ENCODE measurements around the gene ZC3H4.

The ZC3H4 gene

GRCh38 chr19:47028195-47028601 is 85.4 kb downstream of the ZC3H4 start:
- TF ChIP-seq, protein P1, sequence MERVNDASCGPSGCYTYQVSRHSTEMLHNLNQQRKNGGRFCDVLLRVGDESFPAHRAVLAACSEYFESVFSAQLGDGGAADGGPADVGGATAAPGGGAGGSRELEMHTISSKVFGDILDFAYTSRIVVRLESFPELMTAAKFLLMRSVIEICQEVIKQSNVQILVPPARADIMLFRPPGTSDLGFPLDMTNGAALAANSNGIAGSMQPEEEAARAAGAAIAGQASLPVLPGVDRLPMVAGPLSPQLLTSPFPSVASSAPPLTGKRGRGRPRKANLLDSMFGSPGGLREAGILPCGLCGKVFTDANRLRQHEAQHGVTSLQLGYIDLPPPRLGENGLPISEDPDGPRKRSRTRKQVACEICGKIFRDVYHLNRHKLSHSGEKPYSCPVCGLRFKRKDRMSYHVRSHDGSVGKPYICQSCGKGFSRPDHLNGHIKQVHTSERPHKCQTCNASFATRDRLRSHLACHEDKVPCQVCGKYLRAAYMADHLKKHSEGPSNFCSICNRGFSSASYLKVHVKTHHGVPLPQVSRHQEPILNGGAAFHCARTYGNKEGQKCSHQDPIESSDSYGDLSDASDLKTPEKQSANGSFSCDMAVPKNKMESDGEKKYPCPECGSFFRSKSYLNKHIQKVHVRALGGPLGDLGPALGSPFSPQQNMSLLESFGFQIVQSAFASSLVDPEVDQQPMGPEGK (CRISPR knock-in tag; IDR thresholded peaks at IDR 0.05; ENCODE audit: borderline replicate concordance) = no peak
- TF ChIP-seq ARNTL (CRISPR knock-in tag; IDR thresholded peaks at IDR 0.05; ENCODE audit: borderline replicate concordance, low read depth) = no peak
- TF ChIP-seq ZFP30 (CRISPR knock-in tag; IDR thresholded peaks at IDR 0.05) = no peak
- TF ChIP-seq GLIS3 (CRISPR knock-in tag; IDR thresholded peaks at IDR 0.05) = no peak
- no peak for TF ChIP-seq ZNF565 (CRISPR knock-in tag; conservative IDR thresholded peaks at IDR 0.05; ENCODE audit: low read depth)
- no peak for TF ChIP-seq TSHZ2 (CRISPR knock-in tag; IDR thresholded peaks at IDR 0.05)
- TF ChIP-seq TOX (CRISPR knock-in tag; IDR thresholded peaks at IDR 0.05; ENCODE audit: borderline replicate concordance) = no peak
- TF ChIP-seq ISL1 (CRISPR knock-in tag; IDR thresholded peaks at IDR 0.05) = no peak
- TF ChIP-seq ZC3H10 (CRISPR knock-in tag; IDR thresholded peaks at IDR 0.05) = no peak
- TF ChIP-seq SNAI2 (CRISPR knock-in tag; IDR thresholded peaks at IDR 0.05) = no peak
- TF ChIP-seq CSDC2 (CRISPR knock-in tag; IDR thresholded peaks at IDR 0.05) = no peak
- no peak for TF ChIP-seq ZFP3 (CRISPR knock-in tag; IDR thresholded peaks at IDR 0.05)
- TF ChIP-seq OSR1 (CRISPR knock-in tag; IDR thresholded peaks at IDR 0.05) = no peak
- no peak for TF ChIP-seq TCF4 (CRISPR knock-in tag; IDR thresholded peaks at IDR 0.05; ENCODE audit: borderline replicate concordance)
- TF ChIP-seq POU6F1 (CRISPR knock-in tag; IDR thresholded peaks at IDR 0.05; ENCODE audit: borderline replicate concordance, low read depth) = no peak
- no peak for TF ChIP-seq RARB (CRISPR knock-in tag; IDR thresholded peaks at IDR 0.05)
- no peak; the same call in 1 of the 3 replicates for ATAC-seq

GRCh38 chr19:47027586-47028088 is 85.9 kb downstream of the ZC3H4 start:
- TF ChIP-seq SNAI2 (CRISPR knock-in tag; IDR thresholded peaks at IDR 0.05) (no peak), POU6F1 (CRISPR knock-in tag; IDR thresholded peaks at IDR 0.05; ENCODE audit: borderline replicate concordance, low read depth) (no peak), ESRRG (CRISPR knock-in tag; IDR thresholded peaks at IDR 0.05) (no peak), TSHZ2 (CRISPR knock-in tag; IDR thresholded peaks at IDR 0.05) (no peak), ZNF565 (CRISPR knock-in tag; conservative IDR thresholded peaks at IDR 0.05; ENCODE audit: low read depth) (no peak), CSDC2 (CRISPR knock-in tag; IDR thresholded peaks at IDR 0.05) (no peak), ARNTL (CRISPR knock-in tag; IDR thresholded peaks at IDR 0.05; ENCODE audit: borderline replicate concordance, low read depth) (no peak), TCF4 (CRISPR knock-in tag; IDR thresholded peaks at IDR 0.05; ENCODE audit: borderline replicate concordance) (no peak), BACH2 (CRISPR knock-in tag; IDR thresholded peaks at IDR 0.05; ENCODE audit: borderline replicate concordance) (no peak), OSR1 (CRISPR knock-in tag; IDR thresholded peaks at IDR 0.05) (no peak), RARB (CRISPR knock-in tag; IDR thresholded peaks at IDR 0.05) (no peak), ZC3H10 (CRISPR knock-in tag; IDR thresholded peaks at IDR 0.05) (no peak), ISL1 (CRISPR knock-in tag; IDR thresholded peaks at IDR 0.05) (no peak), ZFP3 (CRISPR knock-in tag; IDR thresholded peaks at IDR 0.05) (no peak), PPARA (CRISPR knock-in tag; IDR thresholded peaks at IDR 0.05; ENCODE audit: borderline replicate concordance) (no peak), ZFP30 (CRISPR knock-in tag; IDR thresholded peaks at IDR 0.05) (no peak), ZNF70 (CRISPR knock-in tag; IDR thresholded peaks at IDR 0.05) (no peak)
- TF ChIP-seq, protein P1 (CRISPR knock-in tag; IDR thresholded peaks at IDR 0.05; ENCODE audit: borderline replicate concordance) = no peak
- TF ChIP-seq, protein P2, sequence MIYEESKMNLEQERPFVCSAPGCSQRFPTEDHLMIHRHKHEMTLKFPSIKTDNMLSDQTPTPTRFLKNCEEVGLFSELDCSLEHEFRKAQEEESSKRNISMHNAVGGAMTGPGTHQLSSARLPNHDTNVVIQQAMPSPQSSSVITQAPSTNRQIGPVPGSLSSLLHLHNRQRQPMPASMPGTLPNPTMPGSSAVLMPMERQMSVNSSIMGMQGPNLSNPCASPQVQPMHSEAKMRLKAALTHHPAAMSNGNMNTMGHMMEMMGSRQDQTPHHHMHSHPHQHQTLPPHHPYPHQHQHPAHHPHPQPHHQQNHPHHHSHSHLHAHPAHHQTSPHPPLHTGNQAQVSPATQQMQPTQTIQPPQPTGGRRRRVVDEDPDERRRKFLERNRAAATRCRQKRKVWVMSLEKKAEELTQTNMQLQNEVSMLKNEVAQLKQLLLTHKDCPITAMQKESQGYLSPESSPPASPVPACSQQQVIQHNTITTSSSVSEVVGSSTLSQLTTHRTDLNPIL (CRISPR knock-in tag; IDR thresholded peaks at IDR 0.05; ENCODE audit: low read depth) = no peak
- TF ChIP-seq, protein P3, sequence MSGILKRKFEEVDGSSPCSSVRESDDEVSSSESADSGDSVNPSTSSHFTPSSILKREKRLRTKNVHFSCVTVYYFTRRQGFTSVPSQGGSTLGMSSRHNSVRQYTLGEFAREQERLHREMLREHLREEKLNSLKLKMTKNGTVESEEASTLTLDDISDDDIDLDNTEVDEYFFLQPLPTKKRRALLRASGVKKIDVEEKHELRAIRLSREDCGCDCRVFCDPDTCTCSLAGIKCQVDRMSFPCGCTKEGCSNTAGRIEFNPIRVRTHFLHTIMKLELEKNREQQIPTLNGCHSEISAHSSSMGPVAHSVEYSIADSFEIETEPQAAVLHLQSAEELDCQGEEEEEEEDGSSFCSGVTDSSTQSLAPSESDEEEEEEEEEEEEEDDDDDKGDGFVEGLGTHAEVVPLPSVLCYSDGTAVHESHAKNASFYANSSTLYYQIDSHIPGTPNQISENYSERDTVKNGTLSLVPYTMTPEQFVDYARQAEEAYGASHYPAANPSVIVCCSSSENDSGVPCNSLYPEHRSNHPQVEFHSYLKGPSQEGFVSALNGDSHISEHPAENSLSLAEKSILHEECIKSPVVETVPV (CRISPR knock-in tag; IDR thresholded peaks at IDR 0.05) = no peak
- no peak for ATAC-seq
